Measurements from ENCODE around the gene DYRK1B.
"Not testable (repeated sequence)": the region's sequence is repeated elsewhere in the genome, so short reads cannot be mapped to it uniquely, and the experiment has no call there.

- not testable (repeated sequence) for TF ChIP-seq TAF1 (IDR thresholded peaks at IDR 0.05; ENCODE audit: low read depth, low read length); POLR2A (IDR thresholded peaks at IDR 0.05; ENCODE audit: low read depth, low read length); POLR2AphosphoS5 (IDR thresholded peaks at IDR 0.05; ENCODE audit: low read depth, low read length); POU2F2 (IDR thresholded peaks at IDR 0.05; ENCODE audit: low read depth, low read length); SPI1 (IDR thresholded peaks at IDR 0.05; ENCODE audit: low read depth, low read length); PAX5 (IDR thresholded peaks at IDR 0.05; ENCODE audit: insufficient read depth, low read length, severe bottlenecking)
Measured at GRCh38 chr19:39877982-39878381, 44.0 kb upstream of the DYRK1B start.
